Measurements from ENCODE around the gene FAF2. TPM values are rescaled to one million over a fixed set of nuclear protein-coding genes. Genes with fewer than 3 reads are reported as not detected.
A peak's percentile ranks its signal among the peaks of the same experiment; 100 is the strongest.

The FAF2 gene
- total RNA-seq, 2 donors from 2014 or later, result 47.3 to 50.5 TPM

- Mint-ChIP-seq H3K27me3 (no peaks in the 10 kb centered on the region), H3K36me3 (no peaks in the 10 kb centered on the region), H3K4me1 (ENCODE audit: low read depth in 2 of 2) (peaks cover 18% of the 10 kb centered on the region in 2 donors), H3K27ac (no peak overlapping the region), H3K4me3 (no peak overlapping the region), H3K9me3 (no peaks in the 10 kb centered on the region)
- ATAC-seq (no peak), DNase-seq (ENCODE audit: low spot score) (no peak)
These were observed 6.7 kb downstream of the FAF2 start for GRCh38 chr5:176454724-176455394.

GRCh38 chr5:176458904-176459561 is 10.8 kb downstream of the FAF2 start:
- Mint-ChIP-seq H3K9me3 (no peaks in the 10 kb centered on the region), H3K27me3 (no peaks in the 10 kb centered on the region), H3K4me3 (no peak overlapping the region), H3K36me3 (peaks cover 4% of the 10 kb centered on the region), H3K4me1 (ENCODE audit: low read depth in 2 of 2) (peaks cover 13 to 18% of the 10 kb centered on the region in 2 donors), H3K27ac (peak overlapping the region in 1 of 2 donors; percentile 25)
- no peak for DNase-seq (ENCODE audit: low spot score)
- no peak for ATAC-seq

DNA sequence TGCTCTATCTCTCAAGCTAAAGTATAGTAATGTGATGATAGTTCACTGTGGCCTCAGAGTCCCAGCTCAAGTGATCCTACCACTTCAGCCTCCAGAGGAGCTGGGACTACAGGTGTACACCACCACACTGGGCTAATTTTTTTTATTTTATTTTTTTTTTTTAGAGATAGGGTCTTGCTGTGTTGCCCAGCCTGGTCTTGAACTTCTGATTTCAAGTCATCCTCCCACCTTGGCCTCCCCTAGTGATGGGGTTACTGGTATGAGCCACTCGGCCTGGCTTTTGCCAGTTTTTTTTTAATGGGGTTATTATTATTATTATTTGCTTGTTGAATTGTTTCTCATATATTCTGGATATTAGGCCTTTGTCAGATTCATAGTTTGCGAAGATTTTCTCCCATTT is 13.2 kb downstream of the FAF2 start:
- H3K27me3 Mint-ChIP-seq, result no peaks in the 10 kb centered on the region
- H3K4me1 Mint-ChIP-seq (ENCODE audit: low read depth in 2 of 2), result peaks cover 17 to 19% of the 10 kb centered on the region in 2 donors
- ATAC-seq (no peak), DNase-seq (ENCODE audit: low spot score) (no peak)
- H3K9me3 Mint-ChIP-seq, result no peaks in the 10 kb centered on the region
- H3K36me3 Mint-ChIP-seq, result peaks cover 4% of the 10 kb centered on the region
- H3K27ac Mint-ChIP-seq, result no peak overlapping the region
- no peak overlapping the region for H3K4me3 Mint-ChIP-seq

DNA sequence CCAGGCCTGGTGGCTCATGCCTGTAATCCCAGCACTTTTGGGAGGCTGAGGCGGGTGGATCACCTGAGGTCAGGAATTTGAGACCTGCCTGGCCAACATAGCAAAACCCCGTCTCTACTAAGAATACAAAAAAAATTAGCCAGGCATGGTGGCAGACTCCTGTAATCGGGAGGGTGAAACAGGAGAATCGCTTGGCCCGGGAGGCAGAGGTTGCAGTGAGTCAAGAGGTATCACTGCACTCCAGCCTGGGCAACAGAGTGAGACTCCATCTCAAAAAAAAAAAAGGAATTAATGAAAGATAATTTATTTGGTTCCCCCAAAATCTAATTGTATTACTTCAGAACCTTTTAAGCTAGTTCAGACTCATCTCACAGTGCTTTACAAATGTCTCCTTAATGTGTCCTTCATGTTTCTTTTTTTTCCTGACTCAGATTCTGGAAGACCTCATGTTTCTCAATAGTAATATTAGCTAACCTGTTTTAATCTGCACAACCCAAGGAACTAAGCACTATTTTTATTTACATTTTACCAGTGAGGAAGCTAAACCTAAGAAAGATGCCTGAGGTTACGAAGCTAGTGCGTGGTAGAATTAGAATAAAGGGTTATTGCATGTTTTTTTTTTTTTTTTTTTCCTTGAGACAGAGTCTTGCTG is 15.1 kb downstream of the FAF2 start:
- Mint-ChIP-seq H3K9me3 (no peaks in the 10 kb centered on the region), H3K27ac (no peak overlapping the region), H3K4me1 (ENCODE audit: low read depth in 2 of 2) (peaks cover 22 to 26% of the 10 kb centered on the region in 2 donors), H3K4me3 (no peak overlapping the region), H3K36me3 (peaks cover 4% of the 10 kb centered on the region), H3K27me3 (no peaks in the 10 kb centered on the region)
- DNase-seq (ENCODE audit: low spot score), result no peak
- ATAC-seq, result no peak

- Mint-ChIP-seq H3K4me3 (no peak overlapping the region), H3K27me3 (no peaks in the 10 kb centered on the region), H3K4me1 (ENCODE audit: low read depth in 2 of 2) (peaks cover 10 to 14% of the 10 kb centered on the region in 2 donors), H3K36me3 (peaks cover 6% of the 10 kb centered on the region), H3K9me3 (no peaks in the 10 kb centered on the region), H3K27ac (peak overlapping the region; percentile 21 to 61)
- no peak for DNase-seq (ENCODE audit: low spot score)
- ATAC-seq, result no peak
These were observed 18.2 kb downstream of the FAF2 start for GRCh38 chr5:176466245-176466871.

- ATAC-seq (no peak), DNase-seq (ENCODE audit: low spot score) (no peak)
- Mint-ChIP-seq H3K36me3 (peaks cover 10% of the 10 kb centered on the region), H3K27ac (no peak overlapping the region), H3K4me1 (ENCODE audit: low read depth in 2 of 2) (peaks cover 10 to 14% of the 10 kb centered on the region in 2 donors), H3K9me3 (peaks cover 2% of the 10 kb centered on the region), H3K4me3 (no peak overlapping the region), H3K27me3 (no peaks in the 10 kb centered on the region)
These were observed 21.1 kb downstream of the FAF2 start for GRCh38 chr5:176469296-176469695.

DNA sequence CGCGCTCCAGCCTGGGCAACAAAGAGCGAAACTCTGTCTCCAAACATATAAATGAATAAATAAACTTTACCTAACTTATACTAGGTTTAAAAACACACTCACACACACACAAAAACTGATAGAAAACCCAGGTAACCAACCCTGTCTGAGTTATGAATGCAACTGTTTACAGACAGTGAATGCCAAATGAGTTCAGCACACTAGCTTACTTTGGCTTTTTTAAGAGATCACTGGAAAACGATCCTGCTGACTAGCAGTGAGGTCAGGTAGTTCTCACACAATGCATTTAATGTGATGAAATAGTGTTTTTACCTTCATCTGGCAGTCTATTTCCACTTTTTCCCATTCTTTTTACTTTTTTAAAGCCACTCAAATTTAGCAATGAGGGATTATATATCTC is 22.4 kb downstream of the FAF2 start:
- no peak overlapping the region for H3K27ac Mint-ChIP-seq
- DNase-seq (ENCODE audit: low spot score) (no peak), ATAC-seq (no peak)
- H3K36me3 Mint-ChIP-seq, result peaks cover 11% of the 10 kb centered on the region
- no peak overlapping the region for H3K4me3 Mint-ChIP-seq
- H3K9me3 Mint-ChIP-seq, result peaks cover 2% of the 10 kb centered on the region
- no peaks in the 10 kb centered on the region for H3K27me3 Mint-ChIP-seq
- H3K4me1 Mint-ChIP-seq (ENCODE audit: low read depth in 2 of 2), result peaks cover 10 to 14% of the 10 kb centered on the region in 2 donors

GRCh38 chr5:176471098-176471497 is 22.9 kb downstream of the FAF2 start:
- Mint-ChIP-seq H3K9me3 (peaks cover 2% of the 10 kb centered on the region), H3K4me1 (ENCODE audit: low read depth in 2 of 2) (peaks cover 13% of the 10 kb centered on the region in 2 donors), H3K27me3 (no peaks in the 10 kb centered on the region), H3K27ac (no peak overlapping the region), H3K36me3 (peaks cover 11% of the 10 kb centered on the region), H3K4me3 (no peak overlapping the region)
- DNase-seq (ENCODE audit: low spot score) (no peak), ATAC-seq (no peak)

DNA sequence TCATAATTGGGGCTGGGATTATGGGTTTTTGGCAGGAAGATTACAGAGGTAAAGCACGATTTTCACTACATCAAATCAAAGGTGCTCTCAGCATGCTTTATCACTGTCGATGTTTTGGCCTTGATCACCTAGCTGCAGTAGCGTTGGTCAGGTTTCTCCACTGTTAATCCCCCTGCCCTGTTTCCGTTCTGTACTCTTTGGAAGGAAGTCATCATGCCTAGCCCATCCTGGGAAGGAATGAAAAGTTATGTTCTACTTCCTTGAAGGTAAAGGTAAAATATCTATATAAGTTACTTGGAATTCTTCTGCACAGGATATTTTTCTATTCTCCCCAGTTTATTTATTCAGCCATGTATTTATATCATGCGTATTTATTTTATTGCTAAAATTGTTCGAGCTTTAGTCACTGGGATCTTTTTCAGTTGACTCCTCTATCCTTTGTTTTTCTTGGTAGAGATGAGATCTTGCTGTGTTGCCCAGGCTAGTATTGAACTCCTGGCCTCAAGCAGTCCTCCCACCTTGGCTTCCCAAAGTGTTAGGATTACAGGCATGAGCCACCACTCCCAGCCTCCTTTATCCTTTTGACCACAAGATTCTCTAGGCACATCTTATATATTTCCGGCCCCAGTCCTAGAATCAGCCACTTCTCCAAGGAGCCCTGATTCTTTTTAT is 25.3 kb downstream of the FAF2 start:
- H3K4me1 Mint-ChIP-seq (ENCODE audit: low read depth in 2 of 2), result peaks cover 8 to 9% of the 10 kb centered on the region in 2 donors
- H3K27me3 Mint-ChIP-seq, result no peaks in the 10 kb centered on the region
- H3K36me3 Mint-ChIP-seq, result peaks cover 11% of the 10 kb centered on the region
- DNase-seq (ENCODE audit: low spot score), result no peak
- H3K4me3 Mint-ChIP-seq, result no peak overlapping the region
- no peak overlapping the region for H3K27ac Mint-ChIP-seq
- peaks cover 2% of the 10 kb centered on the region for H3K9me3 Mint-ChIP-seq
- ATAC-seq, result no peak

DNA sequence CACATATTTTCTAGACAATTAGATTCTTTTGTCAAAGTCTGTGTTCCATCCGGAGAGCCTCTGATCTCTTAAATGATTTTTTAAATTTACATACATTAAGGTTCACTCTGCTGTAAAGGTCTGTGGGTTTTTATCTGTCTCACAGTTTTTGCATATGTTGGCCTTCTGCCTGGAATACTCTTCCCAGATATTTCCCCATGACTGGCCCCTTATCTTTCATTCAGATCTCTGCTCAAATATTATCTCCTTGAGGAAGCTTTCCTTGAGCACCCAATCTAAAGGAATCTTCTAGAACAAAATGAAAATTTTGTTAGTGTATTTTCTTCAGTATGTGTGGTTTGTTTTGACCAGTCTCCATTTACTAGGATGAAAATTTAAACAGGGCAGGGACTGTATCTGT is 26.3 kb downstream of the FAF2 start:
- H3K36me3 Mint-ChIP-seq, result peaks cover 11% of the 10 kb centered on the region
- H3K27ac Mint-ChIP-seq, result no peak overlapping the region
- ATAC-seq, result no peak
- peaks cover 2% of the 10 kb centered on the region for H3K9me3 Mint-ChIP-seq
- H3K4me1 Mint-ChIP-seq (ENCODE audit: low read depth in 2 of 2), result peaks cover 8 to 9% of the 10 kb centered on the region in 2 donors
- no peaks in the 10 kb centered on the region for H3K27me3 Mint-ChIP-seq
- no peak for DNase-seq (ENCODE audit: low spot score)
- H3K4me3 Mint-ChIP-seq, result no peak overlapping the region

GRCh38 chr5:176481711-176482110 is 33.5 kb downstream of the FAF2 start:
- DNase-seq (ENCODE audit: low spot score) (no peak), ATAC-seq (peak in 1 of 2 donors; percentile 58)
- Mint-ChIP-seq H3K9me3 (no peaks in the 10 kb centered on the region), H3K36me3 (peaks cover 2% of the 10 kb centered on the region), H3K4me1 (ENCODE audit: low read depth in 2 of 2) (peaks cover 0 to 9% of the 10 kb centered on the region in 2 donors), H3K27ac (no peak overlapping the region), H3K4me3 (no peak overlapping the region), H3K27me3 (no peaks in the 10 kb centered on the region)

- DNase-seq (ENCODE audit: low spot score) (no peak), ATAC-seq (no peak)
- Mint-ChIP-seq H3K9me3 (no peaks in the 10 kb centered on the region), H3K27me3 (no peaks in the 10 kb centered on the region), H3K27ac (no peak overlapping the region), H3K4me1 (ENCODE audit: low read depth in 2 of 2) (peaks cover 14 to 19% of the 10 kb centered on the region in 2 donors), H3K4me3 (no peak overlapping the region), H3K36me3 (peaks cover 12% of the 10 kb centered on the region)
These were observed 37.0 kb downstream of the FAF2 start for GRCh38 chr5:176485176-176485575.

DNA sequence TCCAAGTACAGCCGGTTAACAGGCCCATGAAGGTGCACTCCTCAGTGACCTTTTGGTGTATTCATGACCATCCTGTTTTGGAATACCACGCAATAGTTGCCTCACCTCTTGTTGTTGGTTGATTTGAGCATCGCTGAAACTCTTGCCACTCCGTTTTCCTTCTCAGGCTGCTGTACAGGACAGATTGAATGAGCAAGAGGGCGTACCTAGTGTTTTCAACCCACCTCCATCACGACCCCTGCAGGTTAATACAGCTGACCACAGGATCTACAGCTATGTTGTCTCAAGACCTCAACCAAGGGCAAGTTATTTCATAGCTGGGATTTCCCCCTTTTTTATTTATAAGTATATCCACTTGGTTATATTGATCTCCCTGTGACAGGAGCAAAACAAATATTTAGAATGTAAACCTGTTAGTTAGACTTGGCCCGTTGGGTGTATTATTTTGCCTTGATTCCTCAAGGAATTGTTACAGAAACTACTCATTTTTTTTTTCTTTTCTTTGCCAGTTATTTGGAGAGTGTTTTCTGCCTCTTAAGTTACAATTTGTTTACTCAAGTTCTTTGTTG is 38.1 kb downstream of the FAF2 start:
- H3K27me3 Mint-ChIP-seq, result no peaks in the 10 kb centered on the region
- H3K4me1 Mint-ChIP-seq (ENCODE audit: low read depth in 2 of 2), result peaks cover 14 to 19% of the 10 kb centered on the region in 2 donors
- ATAC-seq, result no peak
- no peak overlapping the region for H3K27ac Mint-ChIP-seq
- no peak for DNase-seq (ENCODE audit: low spot score)
- no peak overlapping the region for H3K4me3 Mint-ChIP-seq
- peaks cover 12% of the 10 kb centered on the region for H3K36me3 Mint-ChIP-seq
- H3K9me3 Mint-ChIP-seq, result no peaks in the 10 kb centered on the region

Measured in natural killer cell treated with Interleukin-12 subunit alpha and Interleukin-12 subunit beta and Interleukin-15 and Interleukin-18, amount 100 ng/mL, for 72 hours (primary cell).